Liver (tissue), 9 donors: ENCODE results near the gene DAPK1. TPM values are rescaled to one million over a fixed set of nuclear protein-coding genes. Genes with fewer than 3 reads are reported as not detected.

Experiments
- DNase-seq: peaks from one replicate; pipeline ENCODE4 v3.0.0-alpha.2; 2017; ENCODE audit warnings: low spot score
- H3K27ac ChIP-seq, 2 donors: one replicate each; pipeline ENCODE4 v1.7.0; 2013; ENCODE audit warnings: inconsistent platforms in 2 of 2, low read length in 2 of 2, control low read depth in 1 of 2, low read depth in 1 of 2, mild to moderate bottlenecking in 1 of 2
- H3K27me3 ChIP-seq, 4 donors: one replicate each; pipeline versions ENCODE4 v1.6.1 to v1.7.0; 2013; ENCODE audit warnings: low read length in 3 of 4, inconsistent platforms in 1 of 4, mild to moderate bottlenecking in 1 of 4, moderate library complexity in 1 of 4; ENCODE audit not compliant: control insufficient read depth in 4 of 4, insufficient read depth in 4 of 4
- H3K36me3 ChIP-seq, 4 donors: one replicate each; pipeline versions ENCODE4 v1.6.1 to v1.7.0; 2013; ENCODE audit warnings: low read length in 3 of 4, mild to moderate bottlenecking in 3 of 4, low read depth in 1 of 4, moderate library complexity in 1 of 4; ENCODE audit not compliant: control insufficient read depth in 4 of 4, insufficient read depth in 3 of 4
- H3K4me1 ChIP-seq, 4 donors: one replicate each; pipeline versions ENCODE4 v1.6.1 to v1.7.0; 2013; ENCODE audit warnings: low read length in 3 of 4, mild to moderate bottlenecking in 3 of 4, moderate library complexity in 1 of 4; ENCODE audit not compliant: control insufficient read depth in 4 of 4, insufficient read depth in 4 of 4
- H3K4me3 ChIP-seq, 3 donors: one replicate each; pipeline versions ENCODE4 v1.6.1 to v1.7.0; 2013; ENCODE audit warnings: low read length in 3 of 3, control low read depth in 1 of 3, low read depth in 1 of 3, mild to moderate bottlenecking in 1 of 3
- H3K9ac ChIP-seq, 2 donors: one replicate each; pipeline ENCODE4 v1.7.0; 2013; ENCODE audit warnings: low read length in 2 of 2, mild to moderate bottlenecking in 2 of 2, moderate library complexity in 2 of 2, control low read depth in 1 of 2, low read depth in 1 of 2
- H3K9me3 ChIP-seq, 4 donors: one replicate each; pipeline versions ENCODE4 v1.6.1 to v1.7.0; 2013; ENCODE audit warnings: low read length in 3 of 4; ENCODE audit not compliant: control insufficient read depth in 4 of 4
- ATF3 ChIP-seq: IDR thresholded peaks from 2 replicates; pipeline ENCODE4 v1.6.1; 2016; ENCODE audit warnings: antibody characterized with exemption
- CTCF ChIP-seq: fragments of 150-350 bp; IDR thresholded peaks from 2 replicates; pipeline ENCODE4 v1.5.1; 2017; ENCODE audit warnings: improper control_type of control experiment, low read depth, low read length; ENCODE audit not compliant: missing input control
- FOXA1 ChIP-seq: IDR thresholded peaks from 2 replicates; pipeline ENCODE4 v1.6.1; 2016; ENCODE audit warnings: antibody characterized with exemption
- FOXA2 ChIP-seq: IDR thresholded peaks from 2 replicates; pipeline ENCODE4 v1.6.1; 2016; ENCODE audit warnings: antibody characterized with exemption
- GABPA ChIP-seq, 2 donors: IDR thresholded peaks in 1 of 2; conservative IDR thresholded peaks in 1 of 2; 2 replicates each; pipeline ENCODE4 v1.6.1; 2016; ENCODE audit warnings: antibody characterized with exemption in 2 of 2, mild to moderate bottlenecking in 1 of 2, moderate library complexity in 1 of 2
- HNF4A ChIP-seq, 2 donors: conservative IDR thresholded peaks; 2 replicates each; pipeline ENCODE4 v1.6.1; 2016; ENCODE audit warnings: antibody characterized with exemption in 2 of 2, mild to moderate bottlenecking in 2 of 2
- HNF4G ChIP-seq: IDR thresholded peaks from 2 replicates; pipeline ENCODE4 v1.6.1; 2016; ENCODE audit warnings: antibody characterized with exemption
- JUND ChIP-seq, 2 donors: IDR thresholded peaks; 2 replicates each; pipeline ENCODE4 v1.6.1; 2016; ENCODE audit warnings: antibody characterized with exemption in 2 of 2
- MAX ChIP-seq: IDR thresholded peaks from 2 replicates; pipeline ENCODE4 v1.6.1; 2016; ENCODE audit warnings: antibody characterized with exemption
- NR2F2 ChIP-seq: IDR thresholded peaks from 2 replicates; pipeline ENCODE4 v1.6.1; 2016; ENCODE audit warnings: antibody characterized with exemption
- RAD21 ChIP-seq, 2 donors: IDR thresholded peaks; 2 replicates each; pipeline ENCODE4 v1.6.1; 2016; ENCODE audit warnings: antibody characterized with exemption in 2 of 2, mild to moderate bottlenecking in 2 of 2
- TAF1 ChIP-seq: conservative IDR thresholded peaks from 2 replicates; pipeline ENCODE4 v1.6.1; 2016; ENCODE audit warnings: antibody characterized with exemption, mild to moderate bottlenecking
- ZBTB33 ChIP-seq: IDR thresholded peaks from 2 replicates; pipeline ENCODE4 v1.6.1; 2016; ENCODE audit warnings: antibody characterized with exemption
- WGBS: extraction: QIAGEN DNeasy Blood & Tissue Kit; methylation state at CpG from one replicate; pipeline ENCODE4 v1.1.7; 2013; 5-methylcytosine and 5-hydroxymethylcytosine counted together
- polyA plus RNA-seq, 2 donors: library from polyadenylated mRNA; stranded (reverse) in 1 of 2; unstranded in 1 of 2; fragments of 200-250 nt in 1 of 2; fragments of >200 nt in 1 of 2; fragmentation: Nextera tagmentation in 1 of 2; extraction: Ambion mirVana in 1 of 2; gene quantifications; one replicate each; pipeline versions ENCODE4 v1.2.1 to v1.2.3, GENCODE V29; 2013 to 2015
- total RNA-seq, 2 donors: library from RNA; depleted of rRNA; stranded (reverse); fragments of >200 nt; gene quantifications; one replicate each; pipeline ENCODE4 v1.2.3, GENCODE V29; 2014
- donor health status: healthy.
- donor health status: healthy.
- donor health status: healthy.
- donor health status: healthy.
- donor health status: healthy.

DAPK1 gene
- total and polyA plus RNA-seq, 4 donors, result 14.0 to 40.8 (median 21.8) TPM

GRCh38 chr9:87533271-87533670 lies 35.6 kb downstream of the DAPK1 start:
- Histone ChIP-seq H3K9me3 (no peaks in the 10 kb centered on the region), H3K27me3 (no peaks in the 10 kb centered on the region), H3K9ac (no peak overlapping the region), H3K36me3 (no peaks in the 10 kb centered on the region), H3K4me3 (no peak overlapping the region), H3K27ac (no peak overlapping the region), H3K4me1 (peaks cover 3 to 20% (median 12%) of the 10 kb centered on the region in 4 donors)
- TF ChIP-seq TAF1, result no peak
- no peak for TF ChIP-seq JUND (IDR thresholded peaks at IDR 0.05)
- TF ChIP-seq CTCF, result no peak
- TF ChIP-seq FOXA2, result no peak
- no peak for TF ChIP-seq GABPA (IDR thresholded peaks at IDR 0.05 in 1 of 2, conservative IDR thresholded peaks at IDR 0.05 in 1 of 2)
- TF ChIP-seq RAD21 (IDR thresholded peaks at IDR 0.05), result no peak
- TF ChIP-seq FOXA1, result no peak
- TF ChIP-seq ZBTB33, result no peak
- no peak for TF ChIP-seq MAX
- no peak for DNase-seq
- WGBS, result 67% methylated on average over 2 of the region's 2 CpGs

- no peaks in the 10 kb centered on the region for H3K9me3 ChIP-seq
- H3K9ac ChIP-seq, result no peak overlapping the region
- H3K27ac ChIP-seq, result no peak overlapping the region
- no peak overlapping the region for H3K4me3 ChIP-seq
- WGBS, result 97% methylated on average over 4 of the region's 4 CpGs
- DNase-seq, result no peak
- no peaks in the 10 kb centered on the region for H3K27me3 ChIP-seq
- H3K36me3 ChIP-seq, result no peaks in the 10 kb centered on the region
- H3K4me1 ChIP-seq, result peaks cover 2 to 20% (median 11%) of the 10 kb centered on the region in 4 donors
- no peak for TF ChIP-seq HNF4A (conservative IDR thresholded peaks at IDR 0.05)
- TF ChIP-seq FOXA2, result no peak
- no peak for TF ChIP-seq NR2F2
- TF ChIP-seq ATF3, result no peak
- TF ChIP-seq FOXA1, result no peak
Measured at GRCh38 chr9:87534036-87534435, 36.4 kb downstream of the DAPK1 start.

- Histone ChIP-seq H3K27me3 (no peaks in the 10 kb centered on the region), H3K9ac (no peak overlapping the region), H3K4me1 (peaks cover 2 to 15% (median 6%) of the 10 kb centered on the region in 4 donors), H3K4me3 (no peak overlapping the region), H3K27ac (no peak overlapping the region), H3K9me3 (no peaks in the 10 kb centered on the region), H3K36me3 (peaks cover 0 to 2% (median 0%) of the 10 kb centered on the region in 4 donors)
- whole genome bisulfite sequencing, result 90% methylated on average over 2 of the region's 2 CpGs
- no peak for DNase-seq
- TF ChIP-seq HNF4G, result no peak
Measured at GRCh38 chr9:87534957-87535356, 37.3 kb downstream of the DAPK1 start.
